Natural killer cell (primary cell): Measurements from ENCODE around the gene TCEANC2. TPM values are rescaled to one million over a fixed set of nuclear protein-coding genes. Genes with fewer than 3 reads are reported as not detected.
A peak's percentile ranks its signal among the peaks of the same experiment; 100 is the strongest.

ENCODE experiments used
- ATAC-seq, 3 donors: fragments of 150-1000 bp in 2 of 3; fragments of 200-7000 bp in 1 of 3; cut with Tn5 transposase; 1 replicate in 1 of 3; 2 replicates in 2 of 3; pipeline ENCODE4 v1.10.0; 2021; ENCODE audit warnings: mild to moderate bottlenecking in 2 of 3, moderate library complexity in 2 of 3
- DNase-seq, 2 donors: peaks; one replicate each; pipeline versions ENCODE4 v3.0.0 to v3.0.0-alpha.2; 2013 to 2021; ENCODE audit warnings: mixed read lengths in 1 of 2
- H3K27ac ChIP-seq: one replicate; pipeline ENCODE4 v1.5.1; 2013; ENCODE audit warnings: mild to moderate bottlenecking, low read length
- H3K27me3 ChIP-seq: one replicate; pipeline ENCODE4 v1.6.1; 2013; ENCODE audit warnings: low read length; ENCODE audit not compliant: control insufficient read depth, insufficient read depth
- H3K36me3 ChIP-seq: one replicate; pipeline ENCODE4 v1.6.1; 2013; ENCODE audit warnings: low read length; ENCODE audit not compliant: control insufficient read depth, insufficient read depth
- H3K4me1 ChIP-seq: one replicate; pipeline ENCODE4 v1.6.1; 2013; ENCODE audit warnings: low read length; ENCODE audit not compliant: control insufficient read depth, insufficient read depth
- H3K4me3 ChIP-seq: one replicate; pipeline ENCODE4 v1.5.1; 2013; ENCODE audit warnings: low read length
- H3K9me3 ChIP-seq: one replicate; pipeline ENCODE4 v1.6.1; 2013; ENCODE audit warnings: low read length; ENCODE audit not compliant: control insufficient read depth, insufficient read depth
- H3K27ac Mint-ChIP-seq, 2 donors: one replicate each; pipeline ENCODE4 v1.8.0; 2022; ENCODE audit warnings: mild to moderate bottlenecking in 2 of 2, mixed read lengths in 2 of 2, moderate library complexity in 1 of 2
- H3K27me3 Mint-ChIP-seq, 2 donors: one replicate each; pipeline ENCODE4 v1.8.0; 2022; ENCODE audit warnings: low read depth in 2 of 2, mixed read lengths in 2 of 2
- H3K36me3 Mint-ChIP-seq: one replicate; pipeline ENCODE4 v1.8.0; 2022; ENCODE audit warnings: mixed read lengths
- H3K4me1 Mint-ChIP-seq, 2 donors: one replicate each; pipeline ENCODE4 v1.8.0; 2022; ENCODE audit warnings: mixed read lengths in 2 of 2
- H3K4me3 Mint-ChIP-seq: one replicate; pipeline ENCODE4 v1.8.0; 2022; ENCODE audit warnings: mild to moderate bottlenecking, moderate library complexity, mixed read lengths
- H3K9me3 Mint-ChIP-seq, 2 donors: one replicate each; pipeline ENCODE4 v1.8.0; 2022; ENCODE audit warnings: mixed read lengths in 2 of 2
- CTCF ChIP-seq: fragments of 200-600 bp; IDR thresholded peaks from one replicate; pipeline ENCODE4 v1.8.0; 2022; ENCODE audit warnings: antibody characterized with exemption
- WGBS: methylation state at CpG from one replicate; pipeline ENCODE4 v1.1.7; 2013; ENCODE audit warnings: missing lambda C conversion rate; ENCODE audit not compliant: insufficient coverage; 5-methylcytosine and 5-hydroxymethylcytosine counted together
- intact Hi-C: fragments of 100-400 bp; cut with micrococcal nuclease; formaldehyde crosslinking; loops from one replicate; pipeline ENCODE4 v1.14.2; 2022
- total RNA-seq, 4 donors: library from RNA; stranded (reverse); fragments of 120-200 nt in 1 of 4; gene quantifications; one replicate each; pipeline versions ENCODE4 v1.2.3 to v1.2.4, GENCODE V29; 2013 to 2022

TCEANC2 gene
- total RNA-seq, 3 donors from 2014 or later (not counting 1 experiment from before 2014, with no cell fraction given) = 5.1 to 9.5 (median 7.3) TPM

- no peak overlapping the region for H3K4me3 Mint-ChIP-seq
- no peak for TF ChIP-seq CTCF
- intact Hi-C loops = no loop called here
- H3K36me3 Mint-ChIP-seq = peaks cover 6% of the 10 kb centered on the region
- Histone ChIP-seq H3K27ac (no peak overlapping the region), H3K9me3 (no peaks in the 10 kb centered on the region), H3K27me3 (no peaks in the 10 kb centered on the region), H3K4me3 (no peak overlapping the region), H3K4me1 (peaks cover 4% of the 10 kb centered on the region), H3K36me3 (peaks cover 20% of the 10 kb centered on the region)
- no peaks in the 10 kb centered on the region for H3K9me3 Mint-ChIP-seq
- ATAC-seq (peak; percentile 55 to 91 (median 69)), DNase-seq (no peak)
- H3K4me1 Mint-ChIP-seq = peaks cover 0 to 6% of the 10 kb centered on the region in 2 donors
- peak overlapping the region; percentile 37 to 56 for H3K27ac Mint-ChIP-seq
- 43% methylated on average over 7 of the region's 8 CpGs for WGBS
- no peaks in the 10 kb centered on the region for H3K27me3 Mint-ChIP-seq
Measured at GRCh38 chr1:54095546-54096226, 42.3 kb downstream of the TCEANC2 start.

GRCh38 chr1:54096227-54096876 lies 42.9 kb downstream of the TCEANC2 start:
- no peak for TF ChIP-seq CTCF

GRCh38 chr1:54096877-54097240 lies 43.5 kb downstream of the TCEANC2 start:
- no peaks in the 10 kb centered on the region for H3K27me3 ChIP-seq
- intact Hi-C loops = no loop called here
- Mint-ChIP-seq H3K27ac (no peak overlapping the region), H3K9me3 (no peaks in the 10 kb centered on the region), H3K27me3 (no peaks in the 10 kb centered on the region), H3K4me1 (peaks cover 0 to 6% of the 10 kb centered on the region in 2 donors), H3K36me3 (peaks cover 1% of the 10 kb centered on the region), H3K4me3 (no peak overlapping the region)
- no peaks in the 10 kb centered on the region for H3K9me3 ChIP-seq
- peaks cover 4% of the 10 kb centered on the region for H3K4me1 ChIP-seq
- no peak overlapping the region for H3K27ac ChIP-seq
- WGBS = 63% methylated on average over 5 of the region's 7 CpGs
- no peak for TF ChIP-seq CTCF
- ATAC-seq (no peak), DNase-seq (no peak)
- H3K4me3 ChIP-seq = no peak overlapping the region
- peaks cover 20% of the 10 kb centered on the region for H3K36me3 ChIP-seq

More at GRCh38 chr1:54096227-54096876, 42.9 kb downstream of the TCEANC2 start:
- H3K27ac Mint-ChIP-seq = peak overlapping the region; percentile 37 to 56
- peaks cover 6% of the 10 kb centered on the region for H3K36me3 Mint-ChIP-seq
- H3K4me1 Mint-ChIP-seq = peaks cover 0 to 6% of the 10 kb centered on the region in 2 donors
- H3K27me3 Mint-ChIP-seq = no peaks in the 10 kb centered on the region
- intact Hi-C loops = no loop called here
- ATAC-seq = peak in 1 of 3 donors; percentile 35
- Histone ChIP-seq H3K27me3 (no peaks in the 10 kb centered on the region), H3K36me3 (peaks cover 20% of the 10 kb centered on the region), H3K4me3 (no peak overlapping the region), H3K27ac (no peak overlapping the region), H3K4me1 (peaks cover 4% of the 10 kb centered on the region), H3K9me3 (no peaks in the 10 kb centered on the region)
- 72% methylated on average over 25 of the region's 25 CpGs for WGBS
- no peaks in the 10 kb centered on the region for H3K9me3 Mint-ChIP-seq
- no peak overlapping the region for H3K4me3 Mint-ChIP-seq
- no peak for DNase-seq
